ENCODE results near the gene KIAA0319L. TPM values are rescaled to one million over a fixed set of nuclear protein-coding genes. Genes with fewer than 3 reads are reported as not detected.

KIAA0319L gene
- total RNA-seq, 1 donor from 2014 or later, result 74.7 TPM

- DNase-seq, result no peak
- TF ChIP-seq, protein P1, sequence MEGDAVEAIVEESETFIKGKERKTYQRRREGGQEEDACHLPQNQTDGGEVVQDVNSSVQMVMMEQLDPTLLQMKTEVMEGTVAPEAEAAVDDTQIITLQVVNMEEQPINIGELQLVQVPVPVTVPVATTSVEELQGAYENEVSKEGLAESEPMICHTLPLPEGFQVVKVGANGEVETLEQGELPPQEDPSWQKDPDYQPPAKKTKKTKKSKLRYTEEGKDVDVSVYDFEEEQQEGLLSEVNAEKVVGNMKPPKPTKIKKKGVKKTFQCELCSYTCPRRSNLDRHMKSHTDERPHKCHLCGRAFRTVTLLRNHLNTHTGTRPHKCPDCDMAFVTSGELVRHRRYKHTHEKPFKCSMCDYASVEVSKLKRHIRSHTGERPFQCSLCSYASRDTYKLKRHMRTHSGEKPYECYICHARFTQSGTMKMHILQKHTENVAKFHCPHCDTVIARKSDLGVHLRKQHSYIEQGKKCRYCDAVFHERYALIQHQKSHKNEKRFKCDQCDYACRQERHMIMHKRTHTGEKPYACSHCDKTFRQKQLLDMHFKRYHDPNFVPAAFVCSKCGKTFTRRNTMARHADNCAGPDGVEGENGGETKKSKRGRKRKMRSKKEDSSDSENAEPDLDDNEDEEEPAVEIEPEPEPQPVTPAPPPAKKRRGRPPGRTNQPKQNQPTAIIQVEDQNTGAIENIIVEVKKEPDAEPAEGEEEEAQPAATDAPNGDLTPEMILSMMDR (IDR thresholded peaks at IDR 0.05; ENCODE audit: partially characterized antibody, unreplicated experiment), result no peak
- H3K4me1 Mint-ChIP-seq (ENCODE audit: low read depth, unreplicated experiment), result peaks cover 42% of the 10 kb centered on the region
- peak overlapping the region; percentile 92 for H3K27ac Mint-ChIP-seq (ENCODE audit: unreplicated experiment)
- H3K9me3 Mint-ChIP-seq (ENCODE audit: unreplicated experiment), result peaks cover 16% of the 10 kb centered on the region
- no peaks in the 10 kb centered on the region for H3K36me3 Mint-ChIP-seq (ENCODE audit: unreplicated experiment)
- H3K4me3 Mint-ChIP-seq (ENCODE audit: unreplicated experiment), result peak overlapping the region; percentile 96
- peaks cover 20% of the 10 kb centered on the region for H3K27me3 Mint-ChIP-seq (ENCODE audit: unreplicated experiment)
Observed at GRCh38 chr1:35556484-35557117, 602 bp downstream of the KIAA0319L start.

- Mint-ChIP-seq H3K27ac (ENCODE audit: unreplicated experiment) (peak overlapping the region; percentile 92), H3K9me3 (ENCODE audit: unreplicated experiment) (peaks cover 9% of the 10 kb centered on the region), H3K4me1 (ENCODE audit: low read depth, unreplicated experiment) (peaks cover 34% of the 10 kb centered on the region), H3K36me3 (ENCODE audit: unreplicated experiment) (no peaks in the 10 kb centered on the region), H3K27me3 (ENCODE audit: unreplicated experiment) (peaks cover 15% of the 10 kb centered on the region), H3K4me3 (ENCODE audit: unreplicated experiment) (peak overlapping the region; percentile 96)
- DNase-seq, result no peak
- TF ChIP-seq, protein P1 (IDR thresholded peaks at IDR 0.05; ENCODE audit: partially characterized antibody, unreplicated experiment), result no peak
Observed at GRCh38 chr1:35555601-35556477, 1.4 kb downstream of the KIAA0319L start.

GRCh38 chr1:35555212-35555584, 2.0 kb downstream of the KIAA0319L start:
- no peak for DNase-seq
- TF ChIP-seq, protein P1 (IDR thresholded peaks at IDR 0.05; ENCODE audit: partially characterized antibody, unreplicated experiment), result no peak
- peak overlapping the region; percentile 96 for H3K4me3 Mint-ChIP-seq (ENCODE audit: unreplicated experiment)
- H3K27ac Mint-ChIP-seq (ENCODE audit: unreplicated experiment), result peak overlapping the region; percentile 92
- H3K27me3 Mint-ChIP-seq (ENCODE audit: unreplicated experiment), result peaks cover 15% of the 10 kb centered on the region
- peaks cover 32% of the 10 kb centered on the region for H3K4me1 Mint-ChIP-seq (ENCODE audit: low read depth, unreplicated experiment)
- peaks cover 9% of the 10 kb centered on the region for H3K9me3 Mint-ChIP-seq (ENCODE audit: unreplicated experiment)
- H3K36me3 Mint-ChIP-seq (ENCODE audit: unreplicated experiment), result no peaks in the 10 kb centered on the region

DNA sequence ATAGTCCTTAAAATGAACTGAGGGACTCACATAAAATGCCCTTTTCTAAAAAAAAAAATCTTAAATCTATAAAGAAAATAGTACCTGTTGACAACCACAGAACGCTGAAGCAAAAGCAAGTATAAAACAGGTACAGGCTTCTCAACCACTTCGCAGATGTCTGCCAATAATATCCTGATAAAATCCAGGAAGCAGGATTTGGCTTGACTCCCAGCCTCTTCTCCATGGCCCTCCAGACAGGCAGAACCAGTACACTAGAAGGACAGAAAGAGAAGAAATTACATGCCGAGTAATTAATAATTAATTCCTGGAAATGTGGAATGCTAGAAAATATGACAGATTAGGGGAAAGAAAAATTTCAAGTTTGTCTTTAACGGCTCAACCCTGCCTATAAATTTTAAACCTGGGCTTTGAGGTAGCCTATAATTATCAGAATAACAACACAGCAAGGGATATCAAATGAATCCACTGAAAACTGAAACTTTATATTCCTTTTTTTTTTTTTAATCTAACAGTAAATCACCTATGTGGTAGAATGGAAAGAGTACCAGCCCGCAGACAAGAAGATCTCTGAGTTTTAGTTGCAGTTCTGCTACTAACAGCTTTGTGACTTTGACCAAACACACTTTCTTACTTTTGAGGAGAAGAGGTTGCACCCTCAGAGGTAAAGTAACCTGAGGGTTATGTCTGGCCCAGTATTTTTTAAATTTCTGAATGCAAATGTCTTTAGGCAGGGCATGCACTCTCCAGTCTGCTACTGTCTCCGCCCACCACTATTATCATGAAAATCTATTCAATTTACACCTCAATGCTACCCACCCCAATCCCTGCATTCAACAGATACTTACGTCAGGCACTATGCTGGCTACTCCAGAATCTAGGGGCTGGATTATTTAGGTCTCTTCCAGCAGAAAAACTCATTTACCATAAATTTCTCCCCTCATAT, 2.7 kb downstream of the KIAA0319L start:
- Mint-ChIP-seq H3K9me3 (ENCODE audit: unreplicated experiment) (peaks cover 7% of the 10 kb centered on the region), H3K4me3 (ENCODE audit: unreplicated experiment) (peak overlapping the region; percentile 96), H3K4me1 (ENCODE audit: low read depth, unreplicated experiment) (peaks cover 26% of the 10 kb centered on the region), H3K27ac (ENCODE audit: unreplicated experiment) (peak overlapping the region; percentile 10), H3K36me3 (ENCODE audit: unreplicated experiment) (no peaks in the 10 kb centered on the region), H3K27me3 (ENCODE audit: unreplicated experiment) (peaks cover 13% of the 10 kb centered on the region)
- TF ChIP-seq, protein P1 (IDR thresholded peaks at IDR 0.05; ENCODE audit: partially characterized antibody, unreplicated experiment), result no peak
- no peak for DNase-seq

Data from glutamatergic neuron (in vitro differentiated cells).